Endothelial cell of umbilical vein (primary cell): Measurements from ENCODE around the gene SLC30A2.

ENCODE experiments used
- CTCF ChIP-seq, 2 donors: IDR thresholded peaks; 1 replicate in 1 of 2; 2 replicates in 1 of 2; pipeline ENCODE4 v1.5.1; 2011; ENCODE audit warnings: low read length in 2 of 2, mild to moderate bottlenecking in 2 of 2, moderate library complexity in 2 of 2, control low read depth in 1 of 2, inconsistent platforms in 1 of 2, low read depth in 1 of 2; ENCODE audit not compliant: insufficient read depth in 1 of 2; ENCODE audit errors: extremely low read depth in 1 of 2
- EZH2 ChIP-seq: IDR thresholded peaks from 2 replicates; pipeline ENCODE4 v1.6.1; 2012; ENCODE audit warnings: borderline replicate concordance, low read depth, mild to moderate bottlenecking, moderate library complexity, low read length, inconsistent platforms; ENCODE audit not compliant: severe bottlenecking
- JUN ChIP-seq: IDR thresholded peaks from 2 replicates; pipeline ENCODE4 v1.6.1; 2011; ENCODE audit warnings: borderline replicate concordance, low read depth; ENCODE audit not compliant: insufficient read length, insufficient read depth
- MAX ChIP-seq: IDR thresholded peaks from 2 replicates; pipeline ENCODE4 v1.6.1; 2011; ENCODE audit not compliant: insufficient read depth, insufficient read length
- POLR2A ChIP-seq: IDR thresholded peaks from 2 replicates; pipeline ENCODE4 v1.6.1; 2012; ENCODE audit warnings: low read depth, mild to moderate bottlenecking, control low read depth, low read length
- POLR2AphosphoS5 ChIP-seq: IDR thresholded peaks from 2 replicates; pipeline ENCODE4 v1.6.1; 2012; ENCODE audit warnings: low read depth, mild to moderate bottlenecking, control low read depth, low read length, moderate library complexity; ENCODE audit not compliant: insufficient read depth

GRCh38 chr1:26049531-26050247, 3.8 kb upstream of the SLC30A2 start:
- TF ChIP-seq POLR2A: no peak
- TF ChIP-seq EZH2: no peak
- TF ChIP-seq CTCF (IDR thresholded peaks at IDR 0.05; ENCODE audit: extremely low read depth in 1 of 2, insufficient read depth in 1 of 2, low read depth in 1 of 2, low read length in 2 of 2): no peak
- no peak for TF ChIP-seq MAX
- TF ChIP-seq POLR2AphosphoS5: no peak
- no peak for TF ChIP-seq JUN
